MCF 10A (cell line): ENCODE results near the gene UBC. TPM values are rescaled to one million over a fixed set of nuclear protein-coding genes. Genes with fewer than 3 reads are reported as not detected.
"Not testable (repeated sequence)": the region's sequence is repeated elsewhere in the genome, so short reads cannot be mapped to it uniquely, and the experiment has no call there.

Source experiments
- BruUV-seq: library from RNA; stranded (reverse); fragments of 400-500 nt; replicated peaks from 2 replicates; lab custom pipeline; 2021; lab: Mats Ljungman, UMichigan
- CTCF ChIA-PET: fragments of 300-600 bp; sonication (Branson Sonifier 250); formaldehyde crosslinking; extraction: SDS; loops from one replicate; lab custom pipeline; 2021; ENCODE audit warnings: antibody characterized with exemption, inconsistent platforms; lab: Yijun Ruan, JAX
- POLR2A ChIA-PET: fragments of 300-600, 350-650 bp; sonication (Branson Sonifier 250); formaldehyde crosslinking; extraction: SDS; loops from one replicate; lab custom pipeline; 2020; ENCODE audit warnings: antibody characterized with exemption, inconsistent platforms; lab: Yijun Ruan, JAX
- DNase-seq: peaks from one replicate; pipeline ENCODE4 v3.0.0-alpha.2; 2018; ENCODE audit not compliant: unreplicated experiment
- H3K27ac Mint-ChIP-seq: one replicate; pipeline ENCODE4 v1.8.0; 2022; ENCODE audit warnings: mild to moderate bottlenecking, low read depth, mixed read lengths; ENCODE audit not compliant: unreplicated experiment
- H3K27me3 Mint-ChIP-seq: one replicate; pipeline ENCODE4 v1.8.0; 2022; ENCODE audit warnings: mixed read lengths; ENCODE audit not compliant: insufficient read depth, unreplicated experiment
- H3K36me3 Mint-ChIP-seq: one replicate; pipeline ENCODE4 v1.8.0; 2022; ENCODE audit warnings: mild to moderate bottlenecking, moderate library complexity, mixed read lengths; ENCODE audit not compliant: insufficient read depth, unreplicated experiment
- H3K4me1 Mint-ChIP-seq: one replicate; pipeline ENCODE4 v1.8.0; 2022; ENCODE audit warnings: mixed read lengths; ENCODE audit not compliant: insufficient read depth, unreplicated experiment
- H3K4me3 Mint-ChIP-seq: one replicate; pipeline ENCODE4 v1.8.0; 2022; ENCODE audit warnings: mild to moderate bottlenecking, moderate library complexity, mixed read lengths; ENCODE audit not compliant: unreplicated experiment
- H3K9me3 Mint-ChIP-seq: one replicate; pipeline ENCODE4 v1.8.0; 2022; ENCODE audit warnings: mixed read lengths; ENCODE audit not compliant: unreplicated experiment
- CTCF ChIP-seq: fragments of 200-600 bp; IDR thresholded peaks from one replicate; pipeline ENCODE4 v1.8.0; 2022; ENCODE audit warnings: antibody characterized with exemption, mild to moderate bottlenecking; ENCODE audit not compliant: unreplicated experiment
- intact Hi-C: fragments of 100-400 bp; cut with micrococcal nuclease; formaldehyde crosslinking; loops from 2 replicates; pipeline ENCODE4 v1.14.1; 2022
- total RNA-seq: library from RNA; stranded (reverse); gene quantifications from 2 replicates; pipeline ENCODE4 v1.2.3, GENCODE V29; 2022

The UBC gene
- total RNA-seq, 1 experiment from 2014 or later = 1,485 TPM

- Mint-ChIP-seq H3K27me3 (no peaks in the 10 kb centered on the region), H3K27ac (peak overlapping the region; percentile 100), H3K4me3 (peak overlapping the region; percentile 95), H3K36me3 (peaks cover 30% of the 10 kb centered on the region), H3K4me1 (peaks cover 54% of the 10 kb centered on the region), H3K9me3 (no peaks in the 10 kb centered on the region)
- TF ChIP-seq CTCF = no peak
- BruUV-seq = no TSS peak
- intact Hi-C loops = no loop called here
- CTCF ChIA-PET = interaction anchor here (1.1 to 12.3 kb wide), 5 partner anchors 9 to 20 kb away, joined by 3 to 170 read pairs (median 5); no protein-coding TSS in a partner anchor
- POLR2A ChIA-PET = interaction anchor here (0.5 to 31.0 kb wide), 7 partner anchors 5 to 1485 kb away, joined by 3 to 2121 read pairs (median 13); partner anchors contain the start of genes BRI3BP and UBC
- DNase-seq = peak; percentile 90
These were observed 5.3 kb upstream of the UBC start for GRCh38 chr12:124919521-124920352.

- H3K4me1 Mint-ChIP-seq = peaks cover 45% of the 10 kb centered on the region
- BruUV-seq, intact Hi-C loops, H3K9me3 Mint-ChIP-seq, H3K27me3 Mint-ChIP-seq, DNase-seq: not testable (repeated sequence)
- H3K4me3 Mint-ChIP-seq = peak overlapping the region; percentile 95
- peaks cover 42% of the 10 kb centered on the region for H3K36me3 Mint-ChIP-seq
- ChIA-PET POLR2A (interaction anchor here (1.0 to 31.0 kb wide), 7 partner anchors 4 to 298 kb away, joined by 3 to 2121 read pairs (median 18); partner anchors contain the start of genes BRI3BP and UBC), CTCF (interaction anchor here (0.6 to 12.3 kb wide), 5 partner anchors 7 to 570 kb away, joined by 3 to 170 read pairs (median 5); no protein-coding TSS in a partner anchor)
- peak overlapping the region; percentile 100 for H3K27ac Mint-ChIP-seq
These were observed 4.2 kb upstream of the UBC start for GRCh38 chr12:124918622-124918988.

- CTCF ChIA-PET = interaction anchor here (0.6 to 12.3 kb wide), 9 partner anchors 8 to 794 kb away, joined by 3 to 170 read pairs (median 4); no protein-coding TSS in a partner anchor
- Mint-ChIP-seq H3K27ac (peak overlapping the region; percentile 100), H3K4me3 (peak overlapping the region; percentile 95), H3K9me3 (no peaks in the 10 kb centered on the region), H3K4me1 (peaks cover 44% of the 10 kb centered on the region), H3K36me3 (peaks cover 47% of the 10 kb centered on the region), H3K27me3 (no peaks in the 10 kb centered on the region)
- POLR2A ChIA-PET = interaction anchor here (0.5 to 31.0 kb wide), 14 partner anchors 4 to 923 kb away, joined by 3 to 2121 read pairs (median 4); partner anchors contain the start of genes BRI3BP and UBC
- TF ChIP-seq CTCF = no peak
- intact Hi-C loops = loop anchor here (1.0 kb wide), 1 partner anchor 9 kb away; no protein-coding TSS in a partner anchor
- TSS peak; percentile 5 for BruUV-seq
- peak; percentile 69 for DNase-seq
These were observed 3.6 kb upstream of the UBC start for GRCh38 chr12:124917841-124918621.

GRCh38 chr12:124917135-124917840 is 2.8 kb upstream of the UBC start:
- CTCF ChIA-PET = interaction anchor here (0.7 to 12.3 kb wide), 7 partner anchors 9 to 794 kb away, joined by 3 to 170 read pairs (median 5); no protein-coding TSS in a partner anchor
- no peak for TF ChIP-seq CTCF
- no TSS peak for BruUV-seq
- Mint-ChIP-seq H3K9me3 (no peaks in the 10 kb centered on the region), H3K36me3 (peaks cover 55% of the 10 kb centered on the region), H3K27me3 (no peaks in the 10 kb centered on the region), H3K4me1 (peaks cover 44% of the 10 kb centered on the region), H3K4me3 (peak overlapping the region; percentile 95), H3K27ac (peak overlapping the region; percentile 100)
- intact Hi-C loops = loop anchor here (1.0 kb wide), 1 partner anchor 10 kb away; no protein-coding TSS in a partner anchor
- peak; percentile 100 for DNase-seq
- POLR2A ChIA-PET = interaction anchor here (0.5 to 31.0 kb wide), 14 partner anchors 3 to 923 kb away, joined by 3 to 2121 read pairs (median 4); partner anchors contain the start of genes BRI3BP and UBC
